ENCODE measurements around the gene UBQLN1.
"Not testable (repeated sequence)": the region's sequence is repeated elsewhere in the genome, so short reads cannot be mapped to it uniquely, and the experiment has no call there.

Gene UBQLN1

DNA sequence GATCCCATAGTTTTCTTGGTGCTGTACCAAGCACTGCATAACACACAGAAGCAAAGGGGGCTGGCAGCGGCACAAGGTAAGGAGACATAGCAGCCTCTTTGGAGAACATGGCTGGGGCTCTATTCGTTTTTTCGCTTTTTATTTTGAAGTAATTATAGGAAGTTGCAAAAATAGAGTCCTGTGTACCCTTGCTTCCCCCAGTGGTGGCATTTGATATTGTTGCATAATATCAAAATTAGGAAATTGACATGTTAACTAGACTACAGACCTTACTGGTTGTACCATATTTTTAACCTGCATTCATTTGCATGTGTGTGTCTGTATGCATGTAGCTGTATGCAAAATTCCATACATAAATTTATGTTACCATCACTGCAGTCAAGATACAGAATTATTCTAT is 6.6 kb upstream of the UBQLN1 start:
- no peaks in the 10 kb centered on the region for H3K4me1 ChIP-seq (ENCODE audit: insufficient read depth, low read length)
- no peak overlapping the region for H3K27ac ChIP-seq (ENCODE audit: low read length)
- H3K4me3 ChIP-seq (ENCODE audit: low read length): no peak overlapping the region
- no peaks in the 10 kb centered on the region for H3K27me3 ChIP-seq (ENCODE audit: insufficient read depth, low read length)
- H3K9me3 ChIP-seq (ENCODE audit: insufficient read depth, low read depth, low read length): peaks cover 14% of the 10 kb centered on the region
- no peaks in the 10 kb centered on the region for H3K36me3 ChIP-seq (ENCODE audit: insufficient read depth, low read depth, low read length)
- H3K9ac ChIP-seq (ENCODE audit: low read depth, low read length): no peak overlapping the region

DNA sequence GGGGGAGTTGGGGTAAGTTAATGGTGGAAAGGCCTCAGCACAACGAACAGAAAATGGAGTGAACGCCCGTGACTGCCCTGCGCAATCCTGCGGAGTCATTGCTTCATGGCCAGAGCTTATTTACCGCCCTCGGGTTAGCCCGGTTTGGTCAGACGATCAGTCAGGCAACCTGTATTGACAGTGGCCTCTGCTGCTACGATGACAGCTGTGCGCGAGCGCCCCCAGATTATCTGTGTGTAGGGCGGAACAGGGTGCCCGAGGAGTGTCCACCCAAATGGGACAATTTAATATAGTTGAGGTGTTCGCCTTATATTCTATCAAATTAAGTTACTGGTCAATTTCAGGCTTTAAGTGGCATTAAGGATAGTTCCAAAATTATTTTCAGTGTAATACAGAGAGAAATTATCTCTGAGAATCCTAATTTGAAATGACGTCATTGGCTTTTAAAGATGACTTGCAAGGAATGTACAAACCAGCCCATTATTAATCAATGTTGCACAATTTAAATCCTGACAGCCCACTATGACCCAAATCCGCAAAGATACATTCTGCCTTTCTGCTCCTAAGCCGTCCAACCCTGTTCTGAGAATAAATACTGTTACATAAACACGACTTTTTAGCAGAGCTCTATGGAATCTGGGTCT is 879 bp upstream of the UBQLN1 start:
- Histone ChIP-seq H3K9ac (ENCODE audit: low read depth, low read length) (peak overlapping the region; percentile 95), H3K27ac (ENCODE audit: low read length) (no peak overlapping the region), H3K36me3 (ENCODE audit: insufficient read depth, low read depth, low read length) (no peaks in the 10 kb centered on the region), H3K4me3 (ENCODE audit: low read length) (peak overlapping the region; percentile 97), H3K27me3 (ENCODE audit: insufficient read depth, low read length) (no peaks in the 10 kb centered on the region), H3K4me1 (ENCODE audit: insufficient read depth, low read length) (0 out of 2 replicates have a peak, but pooled peaks cover 4% of the 10 kb centered on the region), H3K9me3 (ENCODE audit: insufficient read depth, low read depth, low read length) (no peaks in the 10 kb centered on the region)

GRCh38 chr9:83707518-83707767 is 315 bp downstream of the UBQLN1 start:
- Histone ChIP-seq H3K4me1 (ENCODE audit: insufficient read depth, low read length) (0 out of 2 replicates have a peak, but pooled peaks cover 4% of the 10 kb centered on the region), H3K27me3 (ENCODE audit: insufficient read depth, low read length) (no peaks in the 10 kb centered on the region), H3K4me3 (ENCODE audit: low read length) (peak overlapping the region; percentile 97), H3K9me3 (ENCODE audit: insufficient read depth, low read depth, low read length) (no peaks in the 10 kb centered on the region), H3K36me3 (ENCODE audit: insufficient read depth, low read depth, low read length) (no peaks in the 10 kb centered on the region), H3K27ac (ENCODE audit: low read length) (peak overlapping the region; percentile 93), H3K9ac (ENCODE audit: low read depth, low read length) (peak overlapping the region; percentile 95)

GRCh38 chr9:83706676-83707517 is 861 bp downstream of the UBQLN1 start:
- H3K27ac ChIP-seq (ENCODE audit: low read length): peak overlapping the region; percentile 93
- H3K9ac ChIP-seq (ENCODE audit: low read depth, low read length): peak overlapping the region; percentile 95
- H3K9me3 ChIP-seq (ENCODE audit: insufficient read depth, low read depth, low read length): no peaks in the 10 kb centered on the region
- no peaks in the 10 kb centered on the region for H3K27me3 ChIP-seq (ENCODE audit: insufficient read depth, low read length)
- H3K4me1 ChIP-seq (ENCODE audit: insufficient read depth, low read length): 0 out of 2 replicates have a peak, but pooled peaks cover 4% of the 10 kb centered on the region
- peak overlapping the region; percentile 97 for H3K4me3 ChIP-seq (ENCODE audit: low read length)
- no peaks in the 10 kb centered on the region for H3K36me3 ChIP-seq (ENCODE audit: insufficient read depth, low read depth, low read length)

DNA sequence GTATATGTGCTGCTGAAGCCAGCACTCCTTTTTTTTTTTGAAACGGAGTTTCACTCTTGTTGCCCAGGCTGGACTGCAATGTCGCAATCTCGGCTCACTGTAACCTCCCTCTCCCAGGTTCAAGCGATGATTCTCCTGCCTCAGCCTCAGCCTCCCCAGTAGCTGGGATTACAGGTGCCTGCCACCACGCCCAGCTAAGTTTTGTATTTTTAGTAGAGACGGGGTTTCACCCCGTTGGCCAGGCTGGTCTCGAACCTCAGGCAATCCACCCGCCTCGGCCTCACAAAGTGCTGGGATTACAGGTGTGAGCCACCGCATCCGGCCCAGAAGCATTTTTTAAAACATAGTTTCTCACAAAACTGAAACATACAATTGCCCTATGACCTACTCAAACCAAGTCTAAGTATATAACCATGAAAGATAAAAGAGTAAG is 2.5 kb downstream of the UBQLN1 start:
- not testable (repeated sequence) for H3K9ac ChIP-seq (ENCODE audit: low read depth, low read length); H3K36me3 ChIP-seq (ENCODE audit: insufficient read depth, low read depth, low read length); H3K4me1 ChIP-seq (ENCODE audit: insufficient read depth, low read length); H3K27ac ChIP-seq (ENCODE audit: low read length); H3K9me3 ChIP-seq (ENCODE audit: insufficient read depth, low read depth, low read length); H3K27me3 ChIP-seq (ENCODE audit: insufficient read depth, low read length)
- H3K4me3 ChIP-seq (ENCODE audit: low read length): peak overlapping the region; percentile 97

DNA sequence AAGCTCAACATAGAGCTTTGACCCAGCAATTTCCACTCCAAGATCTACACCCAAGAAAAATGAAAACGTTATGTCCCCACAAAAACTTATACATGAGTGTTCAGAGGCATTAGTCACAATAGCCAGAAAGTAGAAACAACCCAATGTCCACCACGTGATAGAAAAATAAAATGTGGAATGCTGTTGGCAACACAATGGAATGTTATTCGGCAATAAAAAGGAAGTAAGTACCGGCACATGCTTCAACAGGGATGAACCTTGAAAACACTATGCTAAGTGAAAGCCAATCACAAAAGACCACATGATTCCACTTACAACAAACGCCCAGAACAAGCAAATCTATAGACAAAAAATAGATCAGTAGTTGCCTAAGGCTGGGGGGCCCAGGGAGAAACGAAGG is 6.0 kb downstream of the UBQLN1 start:
- no peak overlapping the region for H3K4me3 ChIP-seq (ENCODE audit: low read length)
- no peaks in the 10 kb centered on the region for H3K9me3 ChIP-seq (ENCODE audit: insufficient read depth, low read depth, low read length)
- H3K27me3 ChIP-seq (ENCODE audit: insufficient read depth, low read length): no peaks in the 10 kb centered on the region
- H3K9ac ChIP-seq (ENCODE audit: low read depth, low read length): no peak overlapping the region
- H3K27ac ChIP-seq (ENCODE audit: low read length): no peak overlapping the region
- no peaks in the 10 kb centered on the region for H3K36me3 ChIP-seq (ENCODE audit: insufficient read depth, low read depth, low read length)
- H3K4me1 ChIP-seq (ENCODE audit: insufficient read depth, low read length): no peaks in the 10 kb centered on the region

DNA sequence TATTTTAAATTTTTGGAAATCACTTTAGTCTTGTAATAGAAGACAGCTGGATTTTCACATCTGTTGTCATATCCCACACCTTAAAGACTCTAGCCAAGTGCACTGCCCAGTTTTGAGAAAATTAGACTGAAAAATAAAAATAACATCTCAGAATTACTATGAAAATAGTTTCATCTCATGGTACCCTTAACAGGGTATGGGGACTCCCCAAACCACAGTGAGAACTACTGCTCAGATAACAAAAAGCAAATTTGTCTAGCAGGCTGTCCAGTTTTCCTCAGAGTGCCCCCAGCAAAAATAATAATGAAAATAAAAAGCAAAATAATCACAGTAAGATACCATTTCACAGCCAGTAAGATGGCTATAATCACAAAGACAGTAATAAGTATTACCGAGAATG is 6.5 kb downstream of the UBQLN1 start:
- Histone ChIP-seq H3K4me3 (ENCODE audit: low read length) (no peak overlapping the region), H3K4me1 (ENCODE audit: insufficient read depth, low read length) (no peaks in the 10 kb centered on the region)

DNA sequence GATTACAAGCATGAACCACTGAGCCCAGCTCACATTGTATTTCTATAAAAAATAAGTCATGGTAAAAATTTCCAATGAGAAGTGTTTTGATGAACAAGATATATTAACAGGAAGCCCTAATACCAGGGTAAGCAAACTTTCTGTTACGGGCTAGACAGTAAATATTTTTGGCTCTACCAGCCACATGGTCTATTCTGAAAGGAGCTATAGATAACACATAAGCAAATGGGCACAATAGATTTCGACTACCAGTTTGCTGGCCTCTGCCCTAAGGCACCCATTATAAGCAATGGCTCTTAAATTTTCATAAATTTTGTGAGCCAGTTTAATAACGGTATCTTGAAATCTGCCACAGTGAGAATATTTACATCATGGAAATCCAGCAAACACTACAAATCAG is 8.1 kb downstream of the UBQLN1 start:
- Histone ChIP-seq H3K27ac (ENCODE audit: low read length) (no peak overlapping the region), H3K9me3 (ENCODE audit: insufficient read depth, low read depth, low read length) (no peaks in the 10 kb centered on the region), H3K4me3 (ENCODE audit: low read length) (no peak overlapping the region), H3K4me1 (ENCODE audit: insufficient read depth, low read length) (no peaks in the 10 kb centered on the region), H3K27me3 (ENCODE audit: insufficient read depth, low read length) (no peaks in the 10 kb centered on the region), H3K36me3 (ENCODE audit: insufficient read depth, low read depth, low read length) (no peaks in the 10 kb centered on the region), H3K9ac (ENCODE audit: low read depth, low read length) (no peak overlapping the region)

More for the DNA sequence above, 6.5 kb downstream of the UBQLN1 start:
- Histone ChIP-seq H3K27me3 (ENCODE audit: insufficient read depth, low read length) (no peaks in the 10 kb centered on the region), H3K27ac (ENCODE audit: low read length) (no peak overlapping the region), H3K9ac (ENCODE audit: low read depth, low read length) (no peak overlapping the region), H3K9me3 (ENCODE audit: insufficient read depth, low read depth, low read length) (no peaks in the 10 kb centered on the region), H3K36me3 (ENCODE audit: insufficient read depth, low read depth, low read length) (no peaks in the 10 kb centered on the region)

DNA sequence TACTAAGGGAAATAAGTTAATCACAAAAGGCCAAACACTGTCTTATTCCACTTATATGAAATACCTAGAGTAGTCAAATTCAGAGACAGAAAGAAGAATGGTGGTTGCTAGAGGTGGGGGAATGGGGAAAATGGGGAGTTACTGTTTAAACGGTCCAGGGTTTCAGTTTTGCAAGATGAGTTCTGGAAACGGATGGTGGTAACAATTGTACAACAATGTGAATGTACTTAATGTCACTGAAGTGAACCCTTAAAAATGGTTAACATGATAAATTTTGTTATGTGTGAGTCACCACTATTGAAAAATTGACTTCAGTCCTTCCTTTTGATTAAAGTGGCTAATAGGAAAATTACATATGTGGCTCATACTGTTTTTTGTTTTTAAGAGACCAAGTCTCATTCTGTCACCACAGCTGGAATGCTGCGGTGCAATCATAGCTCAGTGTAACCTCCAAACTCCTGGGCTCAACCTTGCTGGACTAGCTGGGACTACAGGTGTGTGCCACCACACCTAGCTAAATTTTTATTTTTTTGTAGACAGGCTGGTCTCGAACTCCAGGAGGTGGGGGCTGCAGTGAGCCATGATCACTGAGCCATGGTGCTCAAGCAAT is 8.7 kb downstream of the UBQLN1 start:
- no peaks in the 10 kb centered on the region for H3K9me3 ChIP-seq (ENCODE audit: insufficient read depth, low read depth, low read length)
- no peak overlapping the region for H3K4me3 ChIP-seq (ENCODE audit: low read length)
- no peaks in the 10 kb centered on the region for H3K36me3 ChIP-seq (ENCODE audit: insufficient read depth, low read depth, low read length)
- H3K27ac ChIP-seq (ENCODE audit: low read length): no peak overlapping the region
- no peaks in the 10 kb centered on the region for H3K27me3 ChIP-seq (ENCODE audit: insufficient read depth, low read length)
- H3K9ac ChIP-seq (ENCODE audit: low read depth, low read length): no peak overlapping the region
- H3K4me1 ChIP-seq (ENCODE audit: insufficient read depth, low read length): no peaks in the 10 kb centered on the region

DNA sequence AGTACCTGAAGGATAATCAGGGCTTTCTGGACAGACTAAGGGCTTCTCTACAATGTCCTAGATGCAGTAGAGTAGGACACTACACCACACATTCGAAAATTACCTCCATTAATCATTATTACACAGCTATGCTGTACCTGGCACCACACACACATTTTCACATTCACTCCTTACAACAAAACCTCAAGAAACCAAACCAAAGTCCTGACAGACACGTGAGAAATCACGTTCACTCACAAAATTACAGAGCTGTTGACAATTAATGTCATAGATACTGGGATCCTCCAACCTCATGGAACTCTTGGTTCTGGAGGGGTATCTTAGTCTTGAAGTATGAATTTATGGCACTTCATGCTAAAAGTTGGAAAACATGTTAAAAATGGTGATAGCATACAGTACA is 16.3 kb downstream of the UBQLN1 start:
- Histone ChIP-seq H3K27ac (ENCODE audit: low read length) (no peak overlapping the region), H3K36me3 (ENCODE audit: insufficient read depth, low read depth, low read length) (no peaks in the 10 kb centered on the region), H3K27me3 (ENCODE audit: insufficient read depth, low read length) (no peaks in the 10 kb centered on the region), H3K4me1 (ENCODE audit: insufficient read depth, low read length) (no peaks in the 10 kb centered on the region), H3K4me3 (ENCODE audit: low read length) (no peak overlapping the region), H3K9me3 (ENCODE audit: insufficient read depth, low read depth, low read length) (no peaks in the 10 kb centered on the region), H3K9ac (ENCODE audit: low read depth, low read length) (no peak overlapping the region)

- Histone ChIP-seq H3K4me3 (ENCODE audit: low read length) (no peak overlapping the region), H3K9me3 (ENCODE audit: insufficient read depth, low read depth, low read length) (no peaks in the 10 kb centered on the region), H3K9ac (ENCODE audit: low read depth, low read length) (no peak overlapping the region), H3K4me1 (ENCODE audit: insufficient read depth, low read length) (no peaks in the 10 kb centered on the region), H3K36me3 (ENCODE audit: insufficient read depth, low read depth, low read length) (no peaks in the 10 kb centered on the region), H3K27me3 (ENCODE audit: insufficient read depth, low read length) (no peaks in the 10 kb centered on the region), H3K27ac (ENCODE audit: low read length) (no peak overlapping the region)
Observed at GRCh38 chr9:83688921-83689320, 18.8 kb downstream of the UBQLN1 start.

- H3K9me3 ChIP-seq (ENCODE audit: insufficient read depth, low read depth, low read length): no peaks in the 10 kb centered on the region
- no peak overlapping the region for H3K9ac ChIP-seq (ENCODE audit: low read depth, low read length)
- H3K27me3 ChIP-seq (ENCODE audit: insufficient read depth, low read length): no peaks in the 10 kb centered on the region
- H3K4me3 ChIP-seq (ENCODE audit: low read length): no peak overlapping the region
- H3K27ac ChIP-seq (ENCODE audit: low read length): no peak overlapping the region
- peaks cover 58% of the 10 kb centered on the region for H3K36me3 ChIP-seq (ENCODE audit: insufficient read depth, low read depth, low read length)
- peaks cover 7% of the 10 kb centered on the region; the same call in 1 of the 2 replicates for H3K4me1 ChIP-seq (ENCODE audit: insufficient read depth, low read length)
Observed at GRCh38 chr9:83681490-83681889, 26.3 kb downstream of the UBQLN1 start.

Measured in iPS-20b (cell line).